ENCODE results near the gene HDAC8.

HDAC8 gene

GRCh38 chrX:72348247-72348979 is 224.2 kb downstream of the HDAC8 start:
- TF ChIP-seq REST (IDR thresholded peaks at IDR 0.05; ENCODE audit: insufficient read depth in 1 of 2, low read depth in 2 of 2, low read length in 2 of 2): no peak
- TF ChIP-seq TAF1 (IDR thresholded peaks at IDR 0.05; ENCODE audit: borderline replicate concordance, insufficient read depth, low read length): no peak
- TF ChIP-seq SIN3A (IDR thresholded peaks at IDR 0.05; ENCODE audit: borderline replicate concordance, insufficient read depth, low read length): no peak
- TF ChIP-seq POLR2AphosphoS5 (IDR thresholded peaks at IDR 0.05; ENCODE audit: low read depth, low read length): no peak
- no peak for TF ChIP-seq FOXP2 (optimal IDR thresholded peaks at IDR 0.05; ENCODE audit: borderline replicate concordance, extremely low read depth, extremely low read length, insufficient read depth)

GRCh38 chrX:72347366-72347765 is 225.3 kb downstream of the HDAC8 start:
- no peak for TF ChIP-seq TAF1 (IDR thresholded peaks at IDR 0.05; ENCODE audit: borderline replicate concordance, insufficient read depth, low read length)
- no peak for TF ChIP-seq SIN3A (IDR thresholded peaks at IDR 0.05; ENCODE audit: borderline replicate concordance, insufficient read depth, low read length)
- TF ChIP-seq FOXP2 (optimal IDR thresholded peaks at IDR 0.05; ENCODE audit: borderline replicate concordance, extremely low read depth, extremely low read length, insufficient read depth): no peak
- TF ChIP-seq POLR2AphosphoS5 (IDR thresholded peaks at IDR 0.05; ENCODE audit: low read depth, low read length): no peak
- TF ChIP-seq REST (IDR thresholded peaks at IDR 0.05; ENCODE audit: insufficient read depth in 1 of 2, low read depth in 2 of 2, low read length in 2 of 2): no peak

GRCh38 chrX:72346302-72346949 is 226.2 kb downstream of the HDAC8 start:
- no peak for TF ChIP-seq SIN3A (IDR thresholded peaks at IDR 0.05; ENCODE audit: borderline replicate concordance, insufficient read depth, low read length)
- no peak for TF ChIP-seq POLR2AphosphoS5 (IDR thresholded peaks at IDR 0.05; ENCODE audit: low read depth, low read length)
- no peak for TF ChIP-seq FOXP2 (optimal IDR thresholded peaks at IDR 0.05; ENCODE audit: borderline replicate concordance, extremely low read depth, extremely low read length, insufficient read depth)
- TF ChIP-seq REST (IDR thresholded peaks at IDR 0.05; ENCODE audit: insufficient read depth in 1 of 2, low read depth in 2 of 2, low read length in 2 of 2): no peak
- TF ChIP-seq TAF1 (IDR thresholded peaks at IDR 0.05; ENCODE audit: borderline replicate concordance, insufficient read depth, low read length): no peak

GRCh38 chrX:72340626-72341025 is 232.0 kb downstream of the HDAC8 start:
- no peak for TF ChIP-seq SIN3A (IDR thresholded peaks at IDR 0.05; ENCODE audit: borderline replicate concordance, insufficient read depth, low read length)

GRCh38 chrX:72340041-72340440 is 232.6 kb downstream of the HDAC8 start:
- TF ChIP-seq REST (IDR thresholded peaks at IDR 0.05; ENCODE audit: insufficient read depth in 1 of 2, low read depth in 2 of 2, low read length in 2 of 2) (no peak), FOXP2 (optimal IDR thresholded peaks at IDR 0.05; ENCODE audit: borderline replicate concordance, extremely low read depth, extremely low read length, insufficient read depth) (no peak), TAF1 (IDR thresholded peaks at IDR 0.05; ENCODE audit: borderline replicate concordance, insufficient read depth, low read length) (no peak)

All from PFSK-1 (cell line).